Muscle layer of colon (tissue), 2 donors: Measurements from ENCODE around the gene NLRX1.
"Not testable (repeated sequence)": the region's sequence is repeated elsewhere in the genome, so short reads cannot be mapped to it uniquely, and the experiment has no call there.

Experiments
- H3K27ac ChIP-seq: one replicate; pipeline ENCODE4 v1.7.0; 2013; ENCODE audit warnings: low read depth, mild to moderate bottlenecking, low read length, moderate library complexity
- H3K27me3 ChIP-seq, 2 donors: one replicate each; pipeline ENCODE4 v1.7.0; 2013; ENCODE audit warnings: low read length in 2 of 2, mild to moderate bottlenecking in 2 of 2; ENCODE audit not compliant: insufficient read depth in 2 of 2, control insufficient read depth in 1 of 2
- H3K36me3 ChIP-seq: one replicate; pipeline ENCODE4 v1.7.0; 2013; ENCODE audit warnings: mild to moderate bottlenecking, low read length; ENCODE audit not compliant: insufficient read depth
- H3K4me1 ChIP-seq: one replicate; pipeline ENCODE4 v1.7.0; 2013; ENCODE audit warnings: mild to moderate bottlenecking, low read length; ENCODE audit not compliant: insufficient read depth
- H3K4me3 ChIP-seq, 2 donors: one replicate each; pipeline ENCODE4 v1.7.0; 2013; ENCODE audit warnings: low read length in 2 of 2, low read depth in 1 of 2, mild to moderate bottlenecking in 1 of 2, moderate library complexity in 1 of 2
- H3K9ac ChIP-seq: one replicate; pipeline ENCODE4 v1.7.0; 2013; ENCODE audit warnings: low read length
- H3K9me3 ChIP-seq: one replicate; pipeline ENCODE4 v1.7.0; 2013; ENCODE audit warnings: mild to moderate bottlenecking, low read length
- donor health status: abdominal sarcoma.
- donor health status: Adenocarcinoma of cecum.

The NLRX1 gene

GRCh38 chr11:119222308-119222707 lies 53.8 kb downstream of the NLRX1 start:
- H3K9me3 ChIP-seq = no peaks in the 10 kb centered on the region
- H3K9ac ChIP-seq = no peak overlapping the region
- no peak overlapping the region for H3K27ac ChIP-seq
- no peaks in the 10 kb centered on the region for H3K36me3 ChIP-seq
- H3K4me1 ChIP-seq = peaks cover 11% of the 10 kb centered on the region
- H3K4me3 ChIP-seq = no peak overlapping the region
- no peaks in the 10 kb centered on the region for H3K27me3 ChIP-seq

- H3K36me3 ChIP-seq = no peaks in the 10 kb centered on the region
- H3K27me3 ChIP-seq = no peaks in the 10 kb centered on the region
- no peak overlapping the region for H3K9ac ChIP-seq
- no peak overlapping the region for H3K4me3 ChIP-seq
- H3K9me3 ChIP-seq = no peaks in the 10 kb centered on the region
- H3K27ac ChIP-seq = no peak overlapping the region
- peaks cover 11% of the 10 kb centered on the region for H3K4me1 ChIP-seq
Observed at GRCh38 chr11:119222891-119223290, 54.4 kb downstream of the NLRX1 start.

GRCh38 chr11:119223856-119224255 lies 55.3 kb downstream of the NLRX1 start:
- H3K4me3 ChIP-seq = no peak overlapping the region
- no peak overlapping the region for H3K27ac ChIP-seq
- H3K9me3 ChIP-seq = no peaks in the 10 kb centered on the region
- H3K4me1 ChIP-seq = peaks cover 11% of the 10 kb centered on the region
- no peaks in the 10 kb centered on the region for H3K27me3 ChIP-seq
- H3K36me3 ChIP-seq = no peaks in the 10 kb centered on the region
- H3K9ac ChIP-seq = no peak overlapping the region

- H3K36me3 ChIP-seq, H3K9ac ChIP-seq, H3K27me3 ChIP-seq, H3K4me3 ChIP-seq, H3K4me1 ChIP-seq, H3K27ac ChIP-seq, H3K9me3 ChIP-seq: not testable (repeated sequence)
Observed at GRCh38 chr11:119228535-119229287, 60.2 kb downstream of the NLRX1 start.

GRCh38 chr11:119229288-119229672 lies 60.8 kb downstream of the NLRX1 start:
- Histone ChIP-seq H3K27ac (no peak overlapping the region), H3K4me3 (no peak overlapping the region), H3K27me3 (no peaks in the 10 kb centered on the region), H3K36me3 (no peaks in the 10 kb centered on the region), H3K9ac (no peak overlapping the region), H3K9me3 (no peaks in the 10 kb centered on the region), H3K4me1 (no peaks in the 10 kb centered on the region)

- Histone ChIP-seq H3K27me3 (no peaks in the 10 kb centered on the region), H3K36me3 (no peaks in the 10 kb centered on the region), H3K27ac (no peak overlapping the region), H3K9me3 (no peaks in the 10 kb centered on the region), H3K9ac (no peak overlapping the region), H3K4me3 (no peak overlapping the region), H3K4me1 (no peaks in the 10 kb centered on the region)
Observed at GRCh38 chr11:119229741-119230140, 61.2 kb downstream of the NLRX1 start.
